ENCODE measurements around the gene HAUS7. TPM values are rescaled to one million over a fixed set of nuclear protein-coding genes. Genes with fewer than 3 reads are reported as not detected.

The HAUS7 gene
- total and polyA plus RNA-seq, 9 donors, result 9.3 to 28.7 (median 18.7) TPM

DNA sequence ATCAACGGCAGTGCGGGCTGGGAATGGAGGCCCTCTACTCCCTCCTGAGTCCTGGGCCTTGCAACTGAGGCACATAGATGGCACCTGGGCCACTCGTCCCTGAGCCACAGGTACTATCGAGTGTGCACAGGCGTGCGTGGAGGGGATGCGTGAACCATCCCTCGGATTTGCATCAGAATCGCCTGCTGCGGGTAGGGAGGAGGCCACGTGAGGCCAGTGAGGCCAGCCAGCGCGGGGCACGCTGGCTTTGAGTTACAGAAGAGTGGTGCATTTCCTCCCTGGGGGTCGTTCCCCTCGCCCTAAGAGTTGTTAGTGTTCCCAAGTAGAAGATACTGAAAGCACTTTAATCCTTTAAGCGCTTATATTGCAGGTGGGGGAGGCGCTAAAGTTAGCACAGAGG, 48.5 kb downstream of the HAUS7 start:
- no peaks in the 10 kb centered on the region for H3K4me1 ChIP-seq (ENCODE audit: insufficient read depth)
- DNase-seq, result no peak

GRCh38 chrX:153420851-153421599, 49.4 kb downstream of the HAUS7 start:
- H3K4me3 ChIP-seq, result no peak overlapping the region
- H3K9me3 ChIP-seq, result no peaks in the 10 kb centered on the region
- TF ChIP-seq EP300 (IDR thresholded peaks at IDR 0.05) (no peak), CTCF (IDR thresholded peaks at IDR 0.05) (no peak), POLR2A (IDR thresholded peaks at IDR 0.05) (no peak)
- H3K27ac ChIP-seq, result no peak overlapping the region
- 89 to 94% (median 92%) methylated on average over 88 to 91 of the region's 91 CpGs for WGBS, 3 donors
- intact Hi-C loops (cut with DNase I), result no loop called here
- DNase-seq, result no peak
- H3K36me3 ChIP-seq, result no peaks in the 10 kb centered on the region
- no peaks in the 10 kb centered on the region for H3K27me3 ChIP-seq
- no peaks in the 10 kb centered on the region for H3K4me1 ChIP-seq (ENCODE audit: insufficient read depth)

More for the DNA sequence above, 48.5 kb downstream of the HAUS7 start:
- TF ChIP-seq CTCF (IDR thresholded peaks at IDR 0.05) (no peak), POLR2A (IDR thresholded peaks at IDR 0.05) (no peak), EP300 (IDR thresholded peaks at IDR 0.05) (no peak)
- Histone ChIP-seq H3K27ac (no peak overlapping the region), H3K9me3 (no peaks in the 10 kb centered on the region), H3K4me3 (no peak overlapping the region), H3K36me3 (no peaks in the 10 kb centered on the region), H3K27me3 (no peaks in the 10 kb centered on the region)
- 87 to 88% (median 88%) methylated on average over 18 of the region's 18 CpGs for WGBS, 3 donors
- intact Hi-C loops (cut with DNase I), result no loop called here

GRCh38 chrX:153417637-153418036, 52.7 kb downstream of the HAUS7 start:
- peak in 1 of 5 donors; percentile 18 for DNase-seq
- H3K9me3 ChIP-seq, result no peaks in the 10 kb centered on the region
- whole genome bisulfite sequencing, 3 donors, result 79 to 87% (median 87%) methylated on average over 8 of the region's 8 CpGs
- intact Hi-C loops (cut with DNase I), result no loop called here
- H3K4me3 ChIP-seq, result no peak overlapping the region
- no peak for TF ChIP-seq EP300 (IDR thresholded peaks at IDR 0.05)
- no peak for TF ChIP-seq CTCF (IDR thresholded peaks at IDR 0.05)
- TF ChIP-seq POLR2A (IDR thresholded peaks at IDR 0.05), result no peak
- no peaks in the 10 kb centered on the region for H3K4me1 ChIP-seq (ENCODE audit: insufficient read depth)
- no peaks in the 10 kb centered on the region for H3K36me3 ChIP-seq
- H3K27me3 ChIP-seq, result no peaks in the 10 kb centered on the region
- H3K27ac ChIP-seq, result no peak overlapping the region

DNA sequence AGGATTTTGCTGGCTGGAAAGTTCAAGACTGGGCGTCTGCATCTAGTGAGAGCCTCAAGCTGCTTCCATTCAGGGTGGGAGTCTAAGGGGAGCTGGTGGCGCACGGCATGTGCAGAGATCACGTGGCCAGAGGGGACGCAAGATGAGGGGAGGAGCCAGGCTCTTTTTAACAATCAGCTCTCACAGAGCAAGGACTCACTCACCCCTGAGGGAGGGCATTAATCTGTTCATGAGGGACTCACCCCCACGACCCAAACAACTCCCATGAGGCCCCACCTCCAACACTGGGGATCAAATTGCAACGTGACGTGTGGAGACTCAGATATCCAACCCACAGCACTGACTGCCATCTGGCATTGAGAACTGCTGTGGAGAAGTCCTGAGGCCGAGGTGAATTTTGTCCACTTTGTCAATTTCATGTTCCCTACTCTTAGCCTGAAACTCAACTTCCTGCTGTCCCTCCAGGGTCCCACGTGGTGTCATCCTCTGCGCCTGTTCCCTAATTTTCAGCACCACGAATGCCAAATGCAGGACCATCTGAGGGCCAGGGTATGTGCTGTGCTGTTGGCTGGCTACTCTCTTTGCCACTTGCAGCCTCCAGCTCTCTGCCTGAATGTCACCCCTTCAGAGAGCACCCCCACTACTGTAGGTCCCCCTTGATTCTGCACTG, 53.5 kb downstream of the HAUS7 start:
- H3K9me3 ChIP-seq, result no peaks in the 10 kb centered on the region
- H3K27ac ChIP-seq, result no peak overlapping the region
- no peaks in the 10 kb centered on the region for H3K36me3 ChIP-seq
- intact Hi-C loops (cut with DNase I), result no loop called here
- H3K27me3 ChIP-seq, result no peaks in the 10 kb centered on the region
- 54 to 63% (median 60%) methylated on average over 12 of the region's 12 CpGs for WGBS, 3 donors
- H3K4me3 ChIP-seq, result no peak overlapping the region
- no peaks in the 10 kb centered on the region for H3K4me1 ChIP-seq (ENCODE audit: insufficient read depth)
- DNase-seq, result peak in 1 of 5 donors; percentile 15
- TF ChIP-seq EP300 (IDR thresholded peaks at IDR 0.05) (no peak), CTCF (IDR thresholded peaks at IDR 0.05) (no peak), POLR2A (IDR thresholded peaks at IDR 0.05) (no peak)
